GM12878 (cell line): ENCODE data around the gene ABHD6. TPM values are rescaled to one million over a fixed set of nuclear protein-coding genes. Genes with fewer than 3 reads are reported as not detected.

Experiments
- ATF3 ChIP-seq: IDR thresholded peaks from 2 replicates; pipeline ENCODE4 v1.6.1; 2011; ENCODE audit warnings: low read depth, mild to moderate bottlenecking, low read length, moderate library complexity, borderline replicate concordance; ENCODE audit errors: extremely low read depth
- BMI1 ChIP-seq: fragments of 450-650 bp; IDR thresholded peaks from 2 replicates; pipeline ENCODE4 v1.6.1; 2016; ENCODE audit warnings: mild to moderate bottlenecking, moderate library complexity, borderline replicate concordance
- EP300 ChIP-seq, 2 experiments: fragments of 150-350 bp in 1 of 2; IDR thresholded peaks; 2 replicates each; pipeline ENCODE4 v1.6.1; 2011 to 2012; ENCODE audit warnings: low read depth in 2 of 2, low read length in 2 of 2, borderline replicate concordance in 1 of 2, improper control_type of control experiment in 1 of 2, inconsistent platforms in 1 of 2; ENCODE audit not compliant: control insufficient read depth in 1 of 2
- ETV6 ChIP-seq, 2 experiments: fragments of 450-650 bp in 1 of 2; IDR thresholded peaks in 1 of 2; conservative IDR thresholded peaks in 1 of 2; 2 replicates each; pipeline ENCODE4 v1.6.1; 2014; ENCODE audit warnings: antibody characterized with exemption in 1 of 2, borderline replicate concordance in 1 of 2, low read depth in 1 of 2, mild to moderate bottlenecking in 1 of 2, moderate library complexity in 1 of 2
- FOS ChIP-seq: IDR thresholded peaks from 3 replicates; pipeline ENCODE4 v1.6.1; 2011; ENCODE audit warnings: borderline replicate concordance; ENCODE audit not compliant: insufficient read length; ENCODE audit errors: extremely low read depth
- HSF1 ChIP-seq: fragments of 150-350 bp; IDR thresholded peaks from 2 replicates; pipeline ENCODE4 v1.6.1; 2014; ENCODE audit warnings: mild to moderate bottlenecking, low read depth, low read length
- LARP7 ChIP-seq: fragments of 450-650 bp; IDR thresholded peaks from 2 replicates; pipeline ENCODE4 v1.6.1; 2017; ENCODE audit warnings: mild to moderate bottlenecking
- RAD21 ChIP-seq: IDR thresholded peaks from 2 replicates; pipeline ENCODE4 v1.6.1; 2011; ENCODE audit warnings: mild to moderate bottlenecking, low read depth, low read length, moderate library complexity; ENCODE audit not compliant: insufficient read depth
- RFX5 ChIP-seq: IDR thresholded peaks from 2 replicates; pipeline ENCODE4 v1.6.1; 2011; ENCODE audit warnings: low read depth, low read length, improper control_type of control experiment
- TARDBP ChIP-seq: IDR thresholded peaks from 2 replicates; pipeline ENCODE4 v1.6.1; 2016; ENCODE audit warnings: borderline replicate concordance
- ZBED1 ChIP-seq: IDR thresholded peaks from 2 replicates; pipeline ENCODE4 v1.6.1; 2016; ENCODE audit warnings: borderline replicate concordance
- ZBTB11 ChIP-seq: fragments of 450-650 bp; formaldehyde crosslinking; IDR thresholded peaks from 2 replicates; pipeline ENCODE4 v1.5.0; 2022; ENCODE audit warnings: mild to moderate bottlenecking, missing genetic modification characterization
- polyA plus RNA-seq, 11 experiments: library from polyadenylated mRNA; depleted of rRNA in 4 of 11; unstranded in 6 of 11; stranded (reverse) in 5 of 11; fragments of >200 nt; fragmentation: Nextera tagmentation in 4 of 11; fragmentation: Illumina TruSeq in 1 of 11; extraction: Ambion mirVana in 4 of 11; extraction: Trizol in 1 of 11; gene quantifications; 1 replicate in 1 of 11; 2 replicates in 10 of 11; pipeline versions ENCODE4 v1.2.1 to v1.2.3, GENCODE V29; 2011 to 2016; ENCODE audit warnings: inconsistent platforms in 2 of 11, missing spikeins in 2 of 11, low read depth in 1 of 11
- total RNA-seq, 4 experiments: library from RNA; depleted of rRNA in 3 of 4; stranded (reverse); fragments of >200 nt in 3 of 4; fragmentation: Illumina TruSeq in 1 of 4; extraction: Trizol in 1 of 4; gene quantifications; 2 replicates each; pipeline versions ENCODE4 v1.2.1 to v1.2.3, GENCODE V29; 2013 to 2021
- TF ChIP-seq, protein P1 (sequence below): IDR thresholded peaks from 2 replicates; pipeline ENCODE4 v1.6.1; 2012; ENCODE audit warnings: low read depth, low read length, improper control_type of control experiment

Gene ABHD6
- total and polyA plus RNA-seq, 10 of the 15 experiments (the other 5 are each of a cell fraction or from before 2014, with no cell fraction given) = 1.4 to 33.2 (median 3.2) TPM

DNA sequence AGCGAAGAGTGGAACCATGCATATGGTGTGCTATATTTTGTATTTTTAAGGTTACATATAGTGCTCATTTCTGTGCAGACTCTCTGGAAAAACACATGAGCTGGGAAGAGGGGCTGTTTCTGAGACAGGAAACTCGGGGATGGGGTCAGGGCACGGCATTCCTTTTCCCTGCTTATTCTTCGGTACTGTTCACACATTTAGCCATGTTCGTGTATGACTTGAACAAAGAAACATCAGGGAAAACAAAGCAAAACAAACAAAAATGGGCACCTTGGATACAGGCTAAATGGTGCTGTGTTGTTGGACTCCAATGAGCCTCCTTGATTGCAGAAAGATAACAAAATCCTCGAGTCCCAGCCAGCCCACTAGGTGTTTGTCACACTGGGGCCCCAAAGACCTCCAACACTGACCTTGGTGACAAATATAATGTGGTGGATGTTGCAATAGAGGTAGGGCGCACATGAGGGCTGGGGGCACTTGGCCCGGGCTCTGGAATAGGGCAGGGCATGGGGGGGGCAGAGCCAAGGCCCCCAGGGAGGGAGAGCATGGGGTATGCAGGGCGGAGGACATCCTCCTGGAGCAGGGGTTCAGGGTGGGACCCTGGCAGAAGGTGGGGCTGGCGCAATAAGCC is 46.1 kb upstream of the ABHD6 start (continued):
- TF ChIP-seq ZBTB11 (CRISPR knock-in tag) = no peak
- no peak for TF ChIP-seq RAD21
- TF ChIP-seq ATF3 = no peak
- no peak for TF ChIP-seq HSF1
- no peak for TF ChIP-seq FOS
- no peak for TF ChIP-seq ZBED1
- TF ChIP-seq ETV6 (conservative IDR thresholded peaks at IDR 0.05 in 1 of 2, IDR thresholded peaks at IDR 0.05 in 1 of 2; ENCODE audit: borderline replicate concordance in 1 of 2, low read depth in 1 of 2) = no peak
- TF ChIP-seq, protein P1, sequence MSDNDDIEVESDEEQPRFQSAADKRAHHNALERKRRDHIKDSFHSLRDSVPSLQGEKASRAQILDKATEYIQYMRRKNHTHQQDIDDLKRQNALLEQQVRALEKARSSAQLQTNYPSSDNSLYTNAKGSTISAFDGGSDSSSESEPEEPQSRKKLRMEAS = no peak
- no peak for TF ChIP-seq BMI1
- TF ChIP-seq LARP7 = no peak
- no peak for TF ChIP-seq TARDBP
- no peak for TF ChIP-seq RFX5
- TF ChIP-seq EP300 (IDR thresholded peaks at IDR 0.05; ENCODE audit: borderline replicate concordance in 1 of 2, control insufficient read depth in 1 of 2, low read depth in 2 of 2, low read length in 2 of 2) = no peak
